ENCODE data around the gene HTR6.

Gene HTR6

GRCh38 chr1:19700079-19700777 lies 35.6 kb downstream of the HTR6 start:
- DNase-seq (ENCODE audit: low spot score) = no peak
- TF ChIP-seq CTCF (IDR thresholded peaks at IDR 0.05; ENCODE audit: extremely low read depth, missing control alignments) = no peak

- DNase-seq (ENCODE audit: low spot score) = no peak
- no peak for TF ChIP-seq CTCF (IDR thresholded peaks at IDR 0.05; ENCODE audit: extremely low read depth, missing control alignments)
Measured at GRCh38 chr1:19703280-19703679, 38.6 kb downstream of the HTR6 start.

GRCh38 chr1:19704247-19705113 lies 39.8 kb downstream of the HTR6 start:
- peak; percentile 69 for DNase-seq (ENCODE audit: low spot score)
- peak; percentile 92 for TF ChIP-seq CTCF (IDR thresholded peaks at IDR 0.05; ENCODE audit: extremely low read depth, missing control alignments)

GRCh38 chr1:19705464-19705863 lies 40.8 kb downstream of the HTR6 start:
- DNase-seq (ENCODE audit: low spot score) = no peak
- TF ChIP-seq CTCF (IDR thresholded peaks at IDR 0.05; ENCODE audit: extremely low read depth, missing control alignments) = no peak

- TF ChIP-seq CTCF (IDR thresholded peaks at IDR 0.05; ENCODE audit: extremely low read depth, missing control alignments) = no peak
- no peak for DNase-seq (ENCODE audit: low spot score)
Measured at GRCh38 chr1:19706136-19706535, 41.5 kb downstream of the HTR6 start.

GRCh38 chr1:19708567-19709110 lies 44.0 kb downstream of the HTR6 start:
- no peak for TF ChIP-seq CTCF (IDR thresholded peaks at IDR 0.05; ENCODE audit: extremely low read depth, missing control alignments)
- DNase-seq (ENCODE audit: low spot score) = no peak

- no peak for DNase-seq (ENCODE audit: low spot score)
- TF ChIP-seq CTCF (IDR thresholded peaks at IDR 0.05; ENCODE audit: extremely low read depth, missing control alignments) = no peak
Measured at GRCh38 chr1:19709260-19709793, 44.7 kb downstream of the HTR6 start.
